Fibroblast of upper back skin (primary cell): ENCODE results near the gene ALKBH3.

Experiments
- DNase-seq: peaks from one replicate; pipeline ENCODE4 v3.0.0-alpha.2; 2013

The ALKBH3 gene

GRCh38 chr11:43880640-43881159 is at the start of gene ALKBH3:
Gene ALKBH3 (plus strand): TSS chr11:43880831. CDS start chr11:43882653, 1,822 bp downstream.
- DNase-seq = peak; percentile 94

- DNase-seq = peak; percentile 99
These were observed 49.6 kb upstream of the ALKBH3 start for GRCh38 chr11:43830928-43831440.

GRCh38 chr11:43832536-43832935 is 48.1 kb upstream of the ALKBH3 start:
- no peak for DNase-seq

DNA sequence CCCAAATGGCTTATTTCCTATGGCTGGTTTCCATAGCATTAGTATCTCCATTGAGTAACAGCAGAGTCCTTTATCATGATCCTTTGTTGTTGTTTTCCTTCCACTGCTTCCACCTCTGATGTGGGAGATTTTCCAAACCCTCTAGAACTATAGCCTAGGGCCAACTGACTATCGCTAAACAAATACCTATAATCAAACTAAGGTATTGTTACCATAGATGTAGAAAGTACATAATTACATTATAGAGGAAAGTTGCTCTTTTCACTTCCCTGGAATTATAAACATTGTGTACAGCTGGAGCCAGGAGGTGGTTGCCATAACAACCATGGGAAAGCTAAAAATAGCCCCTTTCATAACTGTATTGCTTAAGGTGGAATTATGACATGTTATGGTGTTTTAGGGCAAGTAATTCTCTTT is 47.0 kb upstream of the ALKBH3 start:
- peak; percentile 54 for DNase-seq

DNA sequence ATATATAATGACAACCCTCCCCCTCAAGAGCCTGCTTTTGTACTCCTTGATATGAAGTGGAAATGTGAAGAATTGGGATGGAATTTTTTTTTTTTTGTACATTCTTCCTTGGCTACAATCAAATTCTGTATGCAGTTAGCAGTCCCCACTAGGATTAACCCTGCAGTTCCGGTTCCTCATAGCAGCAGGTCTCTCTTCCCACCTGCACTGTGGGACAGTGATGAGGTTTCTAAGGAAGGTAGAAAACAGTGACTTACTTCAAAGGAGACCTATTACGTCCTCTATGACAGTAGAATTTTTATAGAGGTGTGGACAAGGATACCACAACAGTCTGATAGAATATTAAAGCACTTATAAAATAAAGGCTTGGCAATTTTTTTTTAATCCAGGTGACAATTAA is 46.3 kb upstream of the ALKBH3 start:
- no peak for DNase-seq

GRCh38 chr11:43835104-43835503 is 45.5 kb upstream of the ALKBH3 start:
- DNase-seq = no peak

DNA sequence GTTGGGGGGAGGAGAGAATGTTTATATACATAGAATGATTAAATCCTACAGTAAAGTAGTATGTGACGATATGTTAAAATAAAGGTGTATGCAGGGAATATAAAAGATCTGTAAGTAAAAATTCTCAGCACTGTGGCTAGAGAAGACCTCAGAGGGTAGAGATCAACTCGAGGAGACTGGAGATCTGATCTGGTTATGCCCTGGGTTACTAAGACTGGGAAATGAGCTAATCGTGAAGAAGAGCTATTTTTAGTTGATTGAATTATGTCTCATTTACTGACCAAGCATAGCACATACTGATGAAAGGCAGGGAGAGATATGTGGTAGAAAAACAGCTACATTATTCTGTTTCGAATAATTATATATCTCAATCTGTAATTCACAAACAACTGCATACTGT is 42.8 kb upstream of the ALKBH3 start:
- DNase-seq = no peak

GRCh38 chr11:43842021-43842420 is 38.6 kb upstream of the ALKBH3 start:
- no peak for DNase-seq

GRCh38 chr11:43845816-43846215 is 34.8 kb upstream of the ALKBH3 start:
- no peak for DNase-seq

DNA sequence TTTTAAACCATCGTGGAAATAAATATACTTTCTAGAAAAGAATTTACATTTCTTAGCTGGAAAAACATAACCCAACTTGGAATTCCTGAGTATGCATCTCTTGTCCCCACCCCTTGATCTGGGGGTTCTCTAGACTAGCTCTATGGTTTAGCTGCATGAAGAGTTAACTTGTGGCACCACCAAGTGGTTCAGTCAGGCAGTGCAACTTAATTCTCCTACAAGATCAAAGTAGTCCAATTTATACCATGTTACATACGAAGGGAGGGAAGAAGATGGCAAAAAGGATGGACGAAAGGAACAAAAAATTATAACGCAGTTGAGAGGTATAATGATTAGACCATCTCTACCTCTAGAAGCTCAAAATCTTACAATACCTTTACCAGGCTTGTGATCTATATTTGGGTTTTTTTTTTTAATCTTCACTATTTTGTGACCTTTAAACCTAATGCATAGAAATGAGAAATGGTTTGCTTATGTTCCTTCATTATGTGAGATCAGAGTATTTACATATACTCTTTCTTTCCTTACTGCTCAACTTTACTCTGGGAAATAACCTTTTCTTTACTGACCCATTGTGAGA is 28.5 kb upstream of the ALKBH3 start:
- DNase-seq = peak; percentile 79

- no peak for DNase-seq
These were observed 26.9 kb upstream of the ALKBH3 start for GRCh38 chr11:43853781-43854180.

DNA sequence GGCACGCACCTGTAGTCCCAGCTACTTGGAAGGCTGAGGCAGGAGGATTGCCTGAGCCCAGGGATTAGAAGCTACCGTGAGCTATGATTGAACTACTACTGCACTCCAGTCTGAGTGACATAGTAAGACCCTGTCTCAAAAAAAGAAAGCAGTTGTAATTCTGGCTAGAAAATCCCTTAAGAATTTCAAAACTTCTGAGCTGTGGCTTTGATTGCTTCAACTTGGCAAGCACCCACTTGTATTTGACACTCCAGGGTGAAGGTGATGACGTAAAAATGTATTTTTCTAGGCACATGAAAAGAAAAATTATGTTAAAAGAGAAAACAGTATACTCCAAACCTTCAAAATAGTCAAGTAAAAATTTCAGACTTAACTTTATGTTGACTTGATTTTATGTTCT is 23.6 kb upstream of the ALKBH3 start:
- no peak for DNase-seq

- DNase-seq = no peak
These were observed 19.5 kb upstream of the ALKBH3 start for GRCh38 chr11:43861141-43861540.

GRCh38 chr11:43866520-43866919 is 14.1 kb upstream of the ALKBH3 start:
- DNase-seq = peak; percentile 7

GRCh38 chr11:43866969-43867368 is 13.7 kb upstream of the ALKBH3 start:
- no peak for DNase-seq

- peak; percentile 59 for DNase-seq
These were observed 11.6 kb upstream of the ALKBH3 start for GRCh38 chr11:43868852-43869567.

GRCh38 chr11:43871051-43871450 is 9.6 kb upstream of the ALKBH3 start:
- DNase-seq = no peak

- no peak for DNase-seq
These were observed 7.6 kb upstream of the ALKBH3 start for GRCh38 chr11:43872995-43873394.

DNA sequence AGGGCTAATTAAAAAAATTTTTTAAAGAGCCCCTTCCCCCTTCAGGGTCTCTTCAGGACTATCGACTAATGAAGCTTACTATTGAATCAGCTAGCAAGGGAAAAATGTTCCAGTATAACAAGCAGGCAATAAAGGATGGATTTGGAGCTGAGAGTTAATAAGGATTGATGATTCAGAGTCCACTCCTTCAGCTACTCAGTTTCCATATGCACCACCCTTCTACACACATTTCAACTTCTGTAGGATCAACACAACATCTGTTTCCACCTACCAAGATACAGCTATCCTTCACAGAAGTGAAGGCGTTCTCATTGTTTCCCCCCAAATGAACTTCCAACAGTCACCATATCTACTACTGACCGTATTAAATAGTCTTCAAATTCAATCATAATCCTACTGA is 6.6 kb upstream of the ALKBH3 start:
- DNase-seq = no peak

GRCh38 chr11:43874738-43875137 is 5.9 kb upstream of the ALKBH3 start:
- no peak for DNase-seq

GRCh38 chr11:43879789-43880639 is 617 bp upstream of the ALKBH3 start:
- no peak for DNase-seq

GRCh38 chr11:43892851-43893250 is 12.2 kb downstream of the ALKBH3 start:
- DNase-seq = no peak

DNA sequence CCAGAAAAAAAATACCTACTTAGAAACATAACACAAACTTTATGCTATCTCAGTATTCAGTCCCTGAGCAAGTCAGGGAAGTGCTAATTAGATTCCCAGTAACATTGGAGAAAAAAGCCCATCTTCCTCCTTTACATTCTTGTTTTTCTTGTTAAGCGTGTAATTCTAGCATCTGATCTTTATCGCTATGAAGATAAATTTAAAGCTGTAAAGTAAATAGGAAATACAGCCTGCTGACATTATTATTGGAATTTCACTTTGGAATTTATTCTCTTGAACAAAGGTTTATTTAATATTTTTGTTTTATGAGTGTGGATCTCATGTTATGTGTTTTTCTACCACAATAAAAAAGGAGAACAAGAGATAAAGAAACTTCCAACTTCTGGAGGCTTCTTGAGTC is 13.9 kb downstream of the ALKBH3 start:
- no peak for DNase-seq
